ENCODE measurements around the gene ZBTB8A. TPM values are rescaled to one million over a fixed set of nuclear protein-coding genes. Genes with fewer than 3 reads are reported as not detected.
"Not testable (repeated sequence)": the region's sequence is repeated elsewhere in the genome, so short reads cannot be mapped to it uniquely, and the experiment has no call there.

The ZBTB8A gene
- total and polyA plus RNA-seq, 2 of the 8 experiments (the other 6 are each of a cell fraction or from before 2014, with no cell fraction given): 2.9 to 10.4 TPM

DNA sequence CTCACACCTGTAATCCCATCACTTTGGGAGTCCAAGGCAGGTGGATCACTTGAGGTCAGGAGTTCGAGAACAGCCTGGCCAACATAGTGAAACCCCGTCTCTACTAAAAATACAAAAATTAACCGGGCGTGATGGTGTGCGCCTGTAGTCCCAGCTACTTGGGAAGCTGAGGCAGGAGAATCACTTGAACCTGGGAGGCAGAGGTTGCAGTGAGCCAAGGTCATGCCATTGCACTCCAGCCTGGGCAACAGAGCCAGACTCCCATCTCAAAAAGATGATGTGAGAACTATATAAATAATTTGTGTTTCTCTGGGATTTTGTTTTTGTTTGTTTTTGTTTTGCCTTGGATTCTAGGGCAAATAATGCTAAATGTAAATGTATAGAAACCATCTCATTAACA is 17.8 kb downstream of the ZBTB8A start:
- H3K23me2 ChIP-seq (ENCODE audit: low read depth, low read length); H3K79me2 ChIP-seq (ENCODE audit: control insufficient read depth in 1 of 2, insufficient read depth in 2 of 2, low read length in 2 of 2); H4K20me1 ChIP-seq (replicated peaks in 1 of 2; ENCODE audit: control insufficient read depth in 1 of 2, insufficient read depth in 2 of 2, low read length in 2 of 2); H4K8ac ChIP-seq (ENCODE audit: extremely low read depth, insufficient read depth, low read length); H3K18ac ChIP-seq (ENCODE audit: extremely low read depth, low read length); H3K27ac ChIP-seq (ENCODE audit: low read depth, low read length); H4K5ac ChIP-seq (ENCODE audit: insufficient read length, low read depth, low read length); FAIRE-seq; DNase-seq (ENCODE audit: low read depth in 1 of 2, low spot score in 2 of 2); H2BK5ac ChIP-seq (ENCODE audit: low read depth, low read length); H3K14ac ChIP-seq (ENCODE audit: insufficient read length); H2BK20ac ChIP-seq (ENCODE audit: low read length); H3K23ac ChIP-seq (ENCODE audit: insufficient read length); H2AK5ac ChIP-seq (ENCODE audit: low read depth, low read length); POLR2A ChIA-PET (ENCODE audit: partially characterized antibody); H2BK15ac ChIP-seq (ENCODE audit: low read length); H2AFZ ChIP-seq (ENCODE audit: low read length); H3K56ac ChIP-seq (replicated peaks; ENCODE audit: insufficient read length, low read depth, low read length); H3K9ac ChIP-seq (replicated peaks in 1 of 4; ENCODE audit: extremely low read depth in 1 of 4, low read depth in 3 of 4, low read length in 3 of 4); H3K4me2 ChIP-seq (ENCODE audit: insufficient read depth in 1 of 2, low read depth in 2 of 2, low read length in 2 of 2); H3K4me1 ChIP-seq (replicated peaks in 1 of 4; ENCODE audit: control insufficient read depth in 3 of 4, insufficient read depth in 4 of 4, low read length in 3 of 4); H3K79me1 ChIP-seq (ENCODE audit: low read depth, low read length); H4K91ac ChIP-seq (replicated peaks; ENCODE audit: insufficient read length, low read length); H3K4ac ChIP-seq (replicated peaks; ENCODE audit: insufficient read length, low read depth, low read length); H3K27me3 ChIP-seq (replicated peaks in 1 of 4; ENCODE audit: control insufficient read depth in 3 of 4, extremely low read depth in 1 of 4, insufficient read depth in 3 of 4, low read length in 3 of 4); H3K9me3 ChIP-seq (ENCODE audit: insufficient read depth in 2 of 2, low read depth in 1 of 2, low read length in 1 of 2); H2BK120ac ChIP-seq (replicated peaks; ENCODE audit: low read depth, low read length); H3K4me3 ChIP-seq (ENCODE audit: extremely low read depth in 1 of 4, insufficient read depth in 2 of 4, low read depth in 3 of 4, low read length in 4 of 4); H2BK12ac ChIP-seq (ENCODE audit: low read depth, low read length): not testable (repeated sequence)
- CTCF ChIA-PET (ENCODE audit: partially characterized antibody): interaction anchor here (1.0 to 1.7 kb wide), 3 partner anchors 10 to 156 kb away, joined by 3 to 6 read pairs (median 3); no protein-coding TSS in a partner anchor
- 90% methylated on average over 5 of the region's 5 CpGs; no CpG with 5 or more reads in 1 of the 2 experiments for WGBS, 2 experiments (ENCODE audit: extremely low coverage in 1 of 2, insufficient coverage in 1 of 2, insufficient read length in 1 of 2, insufficient replicate concordance in 2 of 2, low coverage in 1 of 2, low lambda C conversion rate in 2 of 2, missing lambda C conversion rate in 1 of 2)
- H3K36me3 ChIP-seq (ENCODE audit: control insufficient read depth in 2 of 4, insufficient read depth in 4 of 4, low read length in 3 of 4): peaks cover 0 to 10% (median 2%) of the 10 kb centered on the region in 4 experiments; a peak in 4 of 8 replicates
